DND-41 (cell line): ENCODE measurements around the gene CAD.

Experiments
- EZH2 ChIP-seq: IDR thresholded peaks from 3 replicates; pipeline ENCODE4 v1.6.1; 2012; ENCODE audit warnings: borderline replicate concordance, low read depth, mild to moderate bottlenecking, moderate library complexity, low read length, inconsistent platforms; ENCODE audit not compliant: severe bottlenecking
- TF ChIP-seq, protein P1 (sequence below): IDR thresholded peaks from 2 replicates; pipeline ENCODE4 v1.5.1; 2012; ENCODE audit warnings: borderline replicate concordance, low read length, moderate library complexity, mild to moderate bottlenecking; ENCODE audit not compliant: poor library complexity, severe bottlenecking; ENCODE audit errors: extremely low read depth

DNA sequence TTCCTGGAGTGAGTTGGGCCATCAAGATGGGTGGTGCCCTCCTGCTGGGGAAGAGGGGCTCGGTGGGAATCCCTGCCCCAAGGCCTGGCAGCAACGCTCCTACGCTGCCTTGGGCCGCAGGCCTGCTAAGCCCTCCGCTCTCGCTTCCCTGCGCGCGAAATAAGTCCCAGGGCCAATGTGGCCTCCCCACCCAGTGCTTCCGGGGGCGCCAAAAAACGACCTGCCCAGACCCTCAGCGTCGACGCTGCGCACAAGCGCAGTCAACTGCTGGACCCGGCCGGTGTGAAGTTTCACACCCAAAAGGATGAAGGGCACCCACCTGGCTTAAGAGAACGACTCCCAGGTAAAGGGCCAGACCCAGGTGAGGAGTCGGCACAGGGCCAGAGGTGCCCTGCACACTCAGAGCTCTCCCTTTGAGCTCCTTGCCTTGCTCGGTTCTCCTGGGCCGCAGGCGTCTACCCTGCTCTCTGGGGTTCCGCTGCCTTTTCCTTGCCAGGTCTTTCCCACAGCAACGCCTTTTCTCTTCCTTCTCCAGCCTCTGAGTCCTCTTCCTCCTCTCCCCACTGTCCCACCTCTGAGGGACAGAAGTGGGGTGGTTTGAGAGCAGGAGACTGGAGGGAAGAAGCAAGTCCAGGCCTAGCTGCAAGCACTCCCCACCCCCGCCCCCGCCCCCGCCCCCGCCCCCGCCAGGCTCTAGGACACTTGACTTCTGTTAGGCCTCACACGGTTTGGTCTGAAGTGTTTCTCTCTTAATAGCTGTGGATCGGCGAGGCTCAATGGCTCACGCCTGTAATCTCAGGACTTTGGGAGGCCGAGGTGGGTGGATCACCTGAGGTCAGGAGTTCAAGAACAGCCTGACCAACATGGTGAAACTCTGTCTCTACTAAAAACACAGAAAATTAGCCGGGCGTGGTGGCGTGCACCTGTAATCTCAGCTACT lies 58.3 kb downstream of the CAD start, which contains the start of gene DNAJC5G:
- TF ChIP-seq, protein P1, sequence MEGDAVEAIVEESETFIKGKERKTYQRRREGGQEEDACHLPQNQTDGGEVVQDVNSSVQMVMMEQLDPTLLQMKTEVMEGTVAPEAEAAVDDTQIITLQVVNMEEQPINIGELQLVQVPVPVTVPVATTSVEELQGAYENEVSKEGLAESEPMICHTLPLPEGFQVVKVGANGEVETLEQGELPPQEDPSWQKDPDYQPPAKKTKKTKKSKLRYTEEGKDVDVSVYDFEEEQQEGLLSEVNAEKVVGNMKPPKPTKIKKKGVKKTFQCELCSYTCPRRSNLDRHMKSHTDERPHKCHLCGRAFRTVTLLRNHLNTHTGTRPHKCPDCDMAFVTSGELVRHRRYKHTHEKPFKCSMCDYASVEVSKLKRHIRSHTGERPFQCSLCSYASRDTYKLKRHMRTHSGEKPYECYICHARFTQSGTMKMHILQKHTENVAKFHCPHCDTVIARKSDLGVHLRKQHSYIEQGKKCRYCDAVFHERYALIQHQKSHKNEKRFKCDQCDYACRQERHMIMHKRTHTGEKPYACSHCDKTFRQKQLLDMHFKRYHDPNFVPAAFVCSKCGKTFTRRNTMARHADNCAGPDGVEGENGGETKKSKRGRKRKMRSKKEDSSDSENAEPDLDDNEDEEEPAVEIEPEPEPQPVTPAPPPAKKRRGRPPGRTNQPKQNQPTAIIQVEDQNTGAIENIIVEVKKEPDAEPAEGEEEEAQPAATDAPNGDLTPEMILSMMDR, result no peak
- no peak for TF ChIP-seq EZH2
